ENCODE results near the gene DCAF6.
"Not testable (repeated sequence)": the region's sequence is repeated elsewhere in the genome, so short reads cannot be mapped to it uniquely, and the experiment has no call there.

The DCAF6 gene

DNA sequence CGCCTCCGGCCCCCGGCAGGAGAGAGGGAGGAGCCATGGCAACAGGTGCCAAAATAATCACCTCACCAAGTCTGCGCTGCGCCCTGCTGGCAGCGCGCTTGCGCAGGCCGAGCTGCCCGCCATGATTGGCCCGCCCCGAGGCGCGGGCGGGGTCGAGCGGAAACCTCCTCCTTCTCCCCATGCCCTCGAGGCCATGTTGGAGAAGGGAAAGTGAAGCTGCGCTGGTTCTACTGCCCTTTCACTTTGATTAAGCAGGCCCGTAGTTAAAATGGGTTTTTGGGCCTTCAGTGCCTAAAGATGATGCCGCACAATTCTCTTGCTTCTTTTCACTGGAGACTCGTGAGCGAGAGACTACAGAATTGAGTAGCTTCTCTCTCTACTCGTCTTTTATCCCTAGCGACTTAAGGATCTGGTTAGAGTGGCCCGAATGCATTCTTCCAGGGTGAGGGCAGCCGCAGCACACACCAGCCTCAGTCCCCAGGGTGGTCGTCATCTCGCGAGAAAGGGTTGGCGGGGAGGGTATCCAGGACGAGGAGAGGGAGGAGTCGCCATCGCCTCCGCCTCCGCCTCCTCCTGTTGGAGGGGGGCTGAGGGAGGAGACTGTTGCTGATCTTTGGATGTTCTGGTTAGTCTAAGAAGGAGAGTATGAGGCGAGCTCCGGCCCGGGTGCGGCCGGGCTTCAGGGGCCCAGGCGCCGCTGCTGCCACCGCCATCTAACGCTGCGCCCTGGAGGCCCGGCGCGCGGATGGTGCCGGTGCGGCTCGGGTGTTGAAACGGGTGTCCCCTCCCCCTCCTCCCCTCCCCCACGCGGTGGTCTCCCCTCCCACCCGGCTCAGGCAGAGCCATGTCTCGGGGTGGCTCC lies at the start of gene DCAF6:
DCAF6 (plus strand) TSS at position 616 of the 862 bp plus-strand sequence; CDS start at position 845, 229 bp downstream.
- Histone ChIP-seq H3K4me2 (ENCODE audit: low read length) (peak within 1 kb of the TSS; percentile 78), H3K79me2 (ENCODE audit: insufficient read depth, low read length) (peaks cover 62% of the 10 kb centered on the region), H3K9ac (ENCODE audit: low read length) (peak within 1 kb of the TSS; percentile 82), H2AFZ (ENCODE audit: low read length) (no peak within 1 kb of the TSS), H3K36me3 (ENCODE audit: insufficient read depth, low read length) (no peaks in the 10 kb centered on the region), H3K9me3 (ENCODE audit: low read length) (no peaks in the 10 kb centered on the region), H4K20me1 (ENCODE audit: insufficient read depth, low read length) (no peaks in the 10 kb centered on the region), H3K27me3 (ENCODE audit: insufficient read depth, low read length) (no peaks in the 10 kb centered on the region), H3K4me3 (ENCODE audit: low read depth, low read length, poor library complexity, severe bottlenecking) (peak within 1 kb of the TSS; percentile 74), H3K4me1 (ENCODE audit: insufficient read depth, low read length, severe bottlenecking) (peaks cover 30% of the 10 kb centered on the region), H3K27ac (ENCODE audit: low read depth, low read length, poor library complexity, severe bottlenecking) (peak within 1 kb of the TSS; percentile 90), H3F3A (ENCODE audit: insufficient read depth, low read length) (no peaks in the 10 kb centered on the region), H3K9me2 (ENCODE audit: low read depth, low read length) (no peaks in the 10 kb centered on the region)
- TF ChIP-seq CTCF (IDR thresholded peaks at IDR 0.05; ENCODE audit: low read length) (no peak), EZH2 (IDR thresholded peaks at IDR 0.05; ENCODE audit: borderline replicate concordance, low read length) (no peak)

- H3K9me3 ChIP-seq (ENCODE audit: low read length); H3K27ac ChIP-seq (ENCODE audit: low read depth, low read length, poor library complexity, severe bottlenecking); H2AFZ ChIP-seq (ENCODE audit: low read length); H3F3A ChIP-seq (ENCODE audit: insufficient read depth, low read length); H3K36me3 ChIP-seq (ENCODE audit: insufficient read depth, low read length); H3K9ac ChIP-seq (ENCODE audit: low read length); H3K27me3 ChIP-seq (ENCODE audit: insufficient read depth, low read length); H3K4me3 ChIP-seq (ENCODE audit: low read depth, low read length, poor library complexity, severe bottlenecking); H3K4me2 ChIP-seq (ENCODE audit: low read length); H3K9me2 ChIP-seq (ENCODE audit: low read depth, low read length); H3K79me2 ChIP-seq (ENCODE audit: insufficient read depth, low read length); H3K4me1 ChIP-seq (ENCODE audit: insufficient read depth, low read length, severe bottlenecking); H4K20me1 ChIP-seq (ENCODE audit: insufficient read depth, low read length): not testable (repeated sequence)
Observed at GRCh38 chr1:167887187-167887586, 49.3 kb upstream of the DCAF6 start.

DNA sequence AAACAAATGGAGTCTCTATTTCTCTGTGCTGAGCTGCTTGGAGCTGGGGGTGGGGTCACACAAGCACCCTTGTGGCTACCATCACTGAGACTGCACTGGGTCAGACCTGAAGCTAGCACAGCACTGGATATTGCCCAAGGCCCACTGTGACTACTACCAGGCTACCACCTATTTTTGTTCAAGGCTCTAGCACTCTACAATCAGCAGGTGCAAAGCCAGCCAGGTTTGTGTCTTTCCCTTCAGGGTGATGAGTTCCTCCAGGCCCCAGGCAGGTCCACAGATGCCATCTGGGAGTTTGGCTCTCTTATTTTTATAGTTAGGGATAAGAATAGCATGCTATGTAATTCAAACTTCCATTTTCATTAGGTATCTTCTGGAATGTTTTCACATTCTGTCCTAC lies 46.1 kb upstream of the DCAF6 start:
- Histone ChIP-seq H2AFZ (ENCODE audit: low read length) (no peak overlapping the region), H3K27me3 (ENCODE audit: insufficient read depth, low read length) (no peaks in the 10 kb centered on the region), H3K9ac (ENCODE audit: low read length) (no peak overlapping the region)

More for the DNA sequence above, 46.1 kb upstream of the DCAF6 start:
- Histone ChIP-seq H4K20me1 (ENCODE audit: insufficient read depth, low read length) (no peaks in the 10 kb centered on the region), H3K4me2 (ENCODE audit: low read length) (no peak overlapping the region), H3K9me2 (ENCODE audit: low read depth, low read length) (no peaks in the 10 kb centered on the region), H3K4me3 (ENCODE audit: low read depth, low read length, poor library complexity, severe bottlenecking) (no peak overlapping the region), H3F3A (ENCODE audit: insufficient read depth, low read length) (no peaks in the 10 kb centered on the region), H3K36me3 (ENCODE audit: insufficient read depth, low read length) (no peaks in the 10 kb centered on the region), H3K9me3 (ENCODE audit: low read length) (no peaks in the 10 kb centered on the region), H3K27ac (ENCODE audit: low read depth, low read length, poor library complexity, severe bottlenecking) (no peak overlapping the region), H3K4me1 (ENCODE audit: insufficient read depth, low read length, severe bottlenecking) (no peaks in the 10 kb centered on the region), H3K79me2 (ENCODE audit: insufficient read depth, low read length) (no peaks in the 10 kb centered on the region)
- no peak for TF ChIP-seq EZH2 (IDR thresholded peaks at IDR 0.05; ENCODE audit: borderline replicate concordance, low read length)
- TF ChIP-seq CTCF (IDR thresholded peaks at IDR 0.05; ENCODE audit: low read length), result no peak
